GM12891 (cell line): ENCODE results near the gene RPL28.

ENCODE experiments used
- PAX5 ChIP-seq: IDR thresholded peaks from 2 replicates; pipeline ENCODE4 v1.6.1; 2011; ENCODE audit warnings: low read length, moderate library complexity, mild to moderate bottlenecking; ENCODE audit not compliant: insufficient read depth, severe bottlenecking
- POLR2AphosphoS5 ChIP-seq: IDR thresholded peaks from 2 replicates; pipeline ENCODE4 v1.6.1; 2011; ENCODE audit warnings: low read depth, low read length, control low read depth

GRCh38 chr19:55400281-55401087 lies 14.8 kb downstream of the RPL28 start:
- no peak for TF ChIP-seq PAX5
- no peak; the same call in none of the 2 replicates for TF ChIP-seq POLR2AphosphoS5
